ENCODE data around the gene MYO18B. TPM values are rescaled to one million over a fixed set of nuclear protein-coding genes. Genes with fewer than 3 reads are reported as not detected.

The MYO18B gene
- total and polyA plus RNA-seq, 2 donors (not counting 3 experiments of a cell fraction or from before 2014, with no cell fraction given), result 0.01 TPM; not detected in 1

DNA sequence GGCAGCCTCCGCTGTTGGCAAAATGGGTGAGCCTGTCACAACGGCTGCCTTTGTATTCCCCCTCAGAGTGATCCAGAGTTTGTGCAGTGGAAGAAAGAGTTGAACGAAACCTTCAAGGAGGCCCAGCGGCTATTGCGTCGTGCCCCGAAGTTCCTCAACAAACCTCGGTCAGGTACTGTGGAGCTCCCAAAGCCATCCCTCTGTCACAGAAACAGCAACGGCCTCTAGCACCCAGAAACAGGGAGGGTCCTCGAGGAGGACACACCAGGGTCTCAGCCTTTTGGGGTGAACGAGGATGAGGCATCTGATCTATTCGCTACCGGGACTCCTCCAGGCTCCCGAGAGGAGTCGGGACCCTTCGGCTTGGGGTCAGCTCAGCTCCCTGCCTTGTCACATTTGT is 19.8 kb upstream of the MYO18B start:
- Histone ChIP-seq H3K4me2 (ENCODE audit: insufficient read depth, low read length) (no peak overlapping the region), H4K20me1 (replicated peaks; ENCODE audit: control insufficient read depth, extremely low read depth, insufficient read depth, low read length) (no peaks in the 10 kb centered on the region), H2AFZ (ENCODE audit: low read depth, low read length) (no peak overlapping the region), H3K4me1 (ENCODE audit: control insufficient read depth, extremely low read depth, insufficient read depth, low read length) (no peaks in the 10 kb centered on the region), H3K27ac (ENCODE audit: insufficient read depth, low read depth, low read length) (no peak overlapping the region), H3K27me3 (ENCODE audit: control insufficient read depth in 2 of 2, insufficient read depth in 2 of 2, low read length in 2 of 2) (no peaks in the 10 kb centered on the region), H3K79me2 (ENCODE audit: control insufficient read depth, insufficient read depth, low read length) (no peaks in the 10 kb centered on the region), H3K9ac (replicated peaks; ENCODE audit: extremely low read depth, insufficient read depth, low read length) (no peak overlapping the region), H3K9me1 (replicated peaks; ENCODE audit: control insufficient read depth, extremely low read depth, insufficient read depth, low read length) (no peaks in the 10 kb centered on the region), H3K4me3 (replicated peaks in 1 of 3; ENCODE audit: insufficient read depth in 1 of 3, low read depth in 1 of 3, low read length in 3 of 3) (no peak overlapping the region), H3K36me3 (ENCODE audit: control insufficient read depth in 2 of 2, extremely low read depth in 1 of 2, insufficient read depth in 2 of 2, low read length in 2 of 2) (no peaks in the 10 kb centered on the region), H3K9me3 (replicated peaks; ENCODE audit: control insufficient read depth, insufficient read depth, low read length) (no peaks in the 10 kb centered on the region)
- dilution Hi-C loops (cut with MboI; ENCODE audit: extremely low pct_ligation_motif_present, low sequenced_read_pairs) (no loop called here), intact Hi-C loops (cut with micrococcal nuclease) (no loop called here)
- POLR2A ChIA-PET, result no interaction called here
- no peak for FAIRE-seq
- TF ChIP-seq EZH2 (IDR thresholded peaks at IDR 0.05; ENCODE audit: borderline replicate concordance, low read depth, low read length, severe bottlenecking) (no peak), GATA2 (IDR thresholded peaks at IDR 0.05; ENCODE audit: insufficient read depth, insufficient read length, low read depth, low read length) (no peak), CTCF (IDR thresholded peaks at IDR 0.05; ENCODE audit: extremely low read depth in 1 of 2, insufficient read depth in 1 of 2, low read depth in 1 of 2, low read length in 2 of 2) (no peak), POLR2A (IDR thresholded peaks at IDR 0.05; ENCODE audit: low read depth, low read length) (no peak), MYC (IDR thresholded peaks at IDR 0.05; ENCODE audit: low read depth, low read length) (no peak), JUN (IDR thresholded peaks at IDR 0.05; ENCODE audit: borderline replicate concordance, insufficient read depth, insufficient read length, low read depth) (no peak), FOS (IDR thresholded peaks at IDR 0.05; ENCODE audit: borderline replicate concordance, insufficient read depth, low read length) (no peak)
- TF ChIP-seq, protein P1, sequence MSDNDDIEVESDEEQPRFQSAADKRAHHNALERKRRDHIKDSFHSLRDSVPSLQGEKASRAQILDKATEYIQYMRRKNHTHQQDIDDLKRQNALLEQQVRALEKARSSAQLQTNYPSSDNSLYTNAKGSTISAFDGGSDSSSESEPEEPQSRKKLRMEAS (IDR thresholded peaks at IDR 0.05; ENCODE audit: insufficient read depth, insufficient read length), result no peak
- no peak for DNase-seq (ENCODE audit: low read depth, low spot score)
- CTCF ChIA-PET, result interaction anchor here (1.0 kb wide), 1 partner anchor 17 kb away, joined by 3 read pairs; no protein-coding TSS in a partner anchor
- BruUV-seq (replicated peaks), result no TSS peak

Measured in endothelial cell of umbilical vein (primary cell).